Stimulated activated CD8-positive, alpha-beta memory T cell treated with anti-CD3 and anti-CD28 coated beads, Interleukin-12 subunit alpha, Interleukin-12 subunit beta, amount 100 ng/mL, for 4 hours (primary cell): ENCODE results near the gene CEP57L1.

Experiments
- DNase-seq: peaks from one replicate; pipeline ENCODE4 v3.0.0-alpha.2; 2020; ENCODE audit warnings: low read depth

Gene CEP57L1

DNA sequence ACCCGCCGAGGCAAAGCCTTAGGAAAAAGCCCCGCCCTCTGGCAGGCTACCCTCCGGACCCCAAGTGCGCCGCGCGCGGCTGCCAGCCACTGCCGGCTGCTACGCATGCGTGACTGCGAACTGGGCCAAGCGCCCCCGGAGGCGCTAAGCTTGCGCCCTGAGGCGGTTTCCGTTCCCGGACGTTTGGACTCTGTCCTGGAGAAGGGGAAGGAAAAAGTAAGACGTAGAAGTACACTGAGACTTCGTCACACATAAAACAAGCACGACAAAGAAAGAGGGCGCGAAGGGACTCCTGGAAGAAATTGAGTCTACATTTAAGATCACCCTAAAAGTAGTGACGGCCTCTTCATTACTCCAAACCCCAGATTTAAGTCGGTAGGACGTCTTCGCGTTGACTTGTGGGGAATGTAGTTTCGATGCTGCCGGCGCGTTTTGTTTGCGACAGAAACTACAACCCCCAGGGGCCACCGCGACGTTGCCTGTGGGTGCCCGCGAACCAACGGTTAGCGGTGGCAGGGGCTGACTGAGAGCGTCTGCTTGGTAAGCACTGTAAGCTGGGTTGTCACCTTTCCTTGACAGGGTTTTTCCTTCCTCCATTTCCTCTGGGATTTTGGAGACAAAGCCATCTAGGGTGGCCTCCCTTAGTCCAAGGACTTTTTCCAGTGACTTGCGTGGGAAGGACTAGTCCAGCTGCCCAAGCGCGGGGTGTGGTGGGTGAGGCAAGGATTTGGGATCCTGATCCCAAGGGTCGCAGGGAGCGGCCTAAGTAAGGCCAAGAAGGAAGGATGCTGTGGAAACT lies at the start of gene CEP57L1:
CEP57L1 (plus strand) TSS at position 472 of the 799 bp plus-strand sequence. CDS start 49,715 bp downstream, outside the sequence.
- peak; percentile 91 for DNase-seq

DNA sequence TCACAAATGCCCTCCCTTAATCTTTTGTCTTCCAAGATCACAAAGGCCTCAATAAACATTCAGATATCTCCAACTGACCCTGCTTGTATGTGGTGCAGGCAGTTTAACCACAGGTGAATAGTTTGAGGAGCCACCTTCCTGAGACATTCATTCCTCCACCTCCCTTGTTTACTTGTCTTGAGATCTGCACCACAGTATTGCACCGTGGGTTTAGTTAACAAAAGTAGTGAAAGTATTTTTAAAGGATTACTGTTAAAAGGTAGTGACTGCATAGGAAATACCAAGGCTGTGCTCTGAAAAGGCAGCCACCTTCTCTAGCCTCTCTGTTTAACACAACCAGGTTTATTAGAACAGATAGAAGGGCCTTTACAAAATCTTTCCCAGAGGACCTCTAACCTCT lies 47.1 kb upstream of the CEP57L1 start:
- no peak for DNase-seq

DNA sequence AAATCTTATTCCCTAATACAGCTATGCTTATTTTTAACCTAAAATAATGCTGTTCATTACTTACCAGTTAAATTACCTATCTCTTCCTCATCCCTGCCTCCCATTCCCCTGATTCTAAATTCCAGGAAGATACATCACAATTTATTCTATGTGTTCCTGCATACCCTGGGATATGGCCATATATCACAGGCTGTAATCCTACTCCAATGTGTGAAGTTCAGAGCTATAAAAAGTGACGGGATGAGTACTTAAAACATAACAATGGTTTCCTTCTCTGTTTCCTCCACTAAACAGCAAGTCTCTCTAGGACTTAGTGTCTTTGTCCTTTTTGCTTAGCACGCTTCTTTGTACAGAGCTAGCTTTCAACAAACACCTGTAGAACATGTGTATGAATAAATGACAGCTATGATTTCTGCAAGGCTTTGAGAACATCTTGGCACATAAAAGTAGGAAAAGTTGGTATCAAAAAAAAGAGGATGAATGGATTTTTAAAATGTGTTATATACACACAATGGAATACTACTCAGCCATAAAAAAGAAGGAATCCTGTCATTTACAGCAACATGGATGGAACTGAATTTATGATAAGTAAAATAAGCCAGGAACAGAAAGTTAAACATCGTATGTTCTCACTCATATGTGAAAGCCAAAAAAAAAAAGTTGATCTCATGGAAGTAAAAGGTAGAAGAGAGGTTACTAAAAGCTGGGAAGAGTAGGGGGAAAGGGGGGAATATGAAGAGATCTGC lies 46.5 kb upstream of the CEP57L1 start:
- no peak for DNase-seq

DNA sequence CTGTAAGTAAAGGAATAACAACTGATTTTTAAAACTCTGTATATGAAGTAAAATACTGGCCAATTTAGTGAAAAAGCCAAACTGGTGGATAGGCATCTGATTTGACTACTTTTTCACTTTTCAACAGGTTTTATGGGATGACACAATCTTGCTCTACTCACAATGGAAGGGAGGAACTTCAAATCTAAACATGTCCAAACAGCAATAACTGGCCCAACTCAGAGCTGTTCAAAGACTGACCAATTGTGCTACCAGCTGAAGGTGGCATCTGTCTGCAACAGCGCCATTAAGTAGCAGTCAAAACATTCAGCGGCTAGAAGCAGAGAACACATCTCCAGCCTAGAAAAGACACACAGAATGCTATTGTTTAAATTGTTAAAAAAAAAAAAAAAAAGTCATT lies 45.3 kb upstream of the CEP57L1 start:
- DNase-seq, result no peak

DNA sequence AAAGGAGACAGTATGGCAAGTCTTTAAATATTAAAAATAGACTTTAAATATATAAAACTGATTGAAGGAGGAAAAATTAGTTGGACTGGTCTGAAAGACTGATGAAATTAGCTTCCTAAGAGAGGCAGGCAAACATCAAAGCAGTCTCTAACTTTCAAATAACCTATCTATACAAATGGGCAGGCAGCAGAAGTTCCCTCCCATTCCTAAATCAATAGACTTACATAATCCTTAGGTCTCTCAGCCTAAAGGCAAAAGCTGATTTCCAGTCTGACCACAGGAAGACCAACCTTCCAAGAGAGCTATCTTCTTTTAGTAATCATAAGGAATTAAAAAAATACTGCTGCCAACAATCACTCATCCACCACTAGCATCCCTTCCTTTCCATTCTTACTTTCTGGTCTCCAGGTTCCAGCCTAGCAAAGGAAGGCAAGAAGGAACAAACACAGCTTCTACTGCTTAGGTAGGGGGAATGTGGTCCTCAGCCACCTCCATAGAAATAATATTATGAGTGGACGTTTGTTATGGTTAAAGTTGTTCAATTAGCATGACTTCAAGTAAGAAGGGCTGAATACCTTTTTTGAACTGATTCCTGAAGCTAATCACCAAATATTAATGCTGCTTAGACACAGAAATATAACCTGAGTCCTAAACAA lies 44.7 kb upstream of the CEP57L1 start:
- no peak for DNase-seq

DNA sequence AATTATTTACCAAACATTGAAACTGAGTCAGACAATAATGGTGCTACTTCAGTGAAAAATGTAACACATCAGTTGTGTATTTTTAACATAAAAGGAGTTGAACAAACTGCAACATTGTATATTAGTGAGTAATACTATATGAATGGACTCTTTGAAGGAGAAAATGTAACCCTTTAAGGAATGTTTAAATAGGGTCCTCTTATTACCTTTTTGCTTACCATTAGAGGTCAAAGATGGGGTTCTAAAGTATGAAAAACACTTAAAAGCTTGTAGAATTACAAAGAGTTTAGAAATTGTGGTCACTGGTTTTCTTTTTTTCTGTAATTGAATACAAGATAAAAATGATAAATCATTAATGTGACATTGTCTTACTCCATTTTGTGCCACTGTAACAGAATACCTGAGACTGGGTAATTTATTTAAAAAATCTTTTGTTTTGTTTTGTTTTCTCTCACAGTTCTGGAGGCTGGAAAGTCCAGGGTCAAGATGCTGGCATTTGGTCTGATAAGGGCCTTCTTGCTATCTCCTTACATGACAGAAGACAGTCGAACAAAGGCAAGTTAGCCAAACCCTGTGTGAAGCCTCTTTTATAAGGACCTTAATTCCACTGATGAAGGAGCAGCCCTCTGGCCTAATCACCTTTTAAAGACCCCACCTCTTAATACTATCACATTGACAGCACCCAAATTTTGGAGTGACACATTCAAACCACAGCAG lies 43.8 kb upstream of the CEP57L1 start:
- DNase-seq, result no peak

DNA sequence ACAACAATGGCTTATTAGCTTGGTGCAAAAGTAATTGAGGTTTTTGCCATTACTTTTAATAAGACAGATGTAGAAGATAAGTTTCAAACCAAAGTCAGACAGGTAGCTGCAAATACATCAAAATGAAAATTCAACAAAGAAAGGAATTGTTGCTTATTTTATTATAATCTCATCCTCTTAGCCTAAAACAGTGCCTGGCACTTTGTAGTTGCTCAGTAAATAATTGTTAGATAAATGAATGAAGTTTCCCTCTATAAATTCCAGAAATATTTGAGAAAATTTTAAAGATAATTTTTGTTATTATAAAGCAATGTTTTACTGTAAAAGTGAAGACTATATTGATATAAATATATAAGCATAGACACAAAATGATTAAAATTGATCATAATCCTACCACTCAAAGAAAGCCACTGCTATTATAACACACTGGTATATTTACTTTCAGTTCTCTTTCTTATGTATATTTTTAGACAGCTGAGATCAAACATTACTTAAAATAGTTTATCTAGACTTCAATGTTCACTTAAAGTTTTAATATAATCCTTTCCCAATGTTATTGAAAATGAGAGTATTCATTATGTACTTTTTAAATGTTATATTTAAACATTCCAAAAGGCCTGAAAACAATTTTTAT lies 43.2 kb upstream of the CEP57L1 start:
- no peak for DNase-seq

DNA sequence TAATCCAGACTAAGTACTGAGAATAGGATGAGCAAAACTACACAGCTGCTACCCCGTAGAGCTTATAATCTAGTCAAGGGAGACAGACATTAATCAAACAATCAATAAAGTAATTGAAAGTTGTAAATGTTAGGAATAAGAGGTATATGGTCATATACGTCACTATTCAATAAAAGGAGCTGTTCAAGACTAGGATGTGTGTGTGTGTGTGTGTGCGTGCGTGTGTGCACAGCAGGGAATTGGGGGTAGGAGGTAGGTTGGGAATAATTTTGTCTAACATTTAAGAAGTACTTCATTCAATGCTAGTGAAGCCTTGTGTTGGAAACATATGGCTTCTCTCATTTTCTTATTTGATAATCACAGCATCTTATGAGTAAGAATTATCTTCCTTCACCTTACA lies 42.5 kb upstream of the CEP57L1 start:
- no peak for DNase-seq

DNA sequence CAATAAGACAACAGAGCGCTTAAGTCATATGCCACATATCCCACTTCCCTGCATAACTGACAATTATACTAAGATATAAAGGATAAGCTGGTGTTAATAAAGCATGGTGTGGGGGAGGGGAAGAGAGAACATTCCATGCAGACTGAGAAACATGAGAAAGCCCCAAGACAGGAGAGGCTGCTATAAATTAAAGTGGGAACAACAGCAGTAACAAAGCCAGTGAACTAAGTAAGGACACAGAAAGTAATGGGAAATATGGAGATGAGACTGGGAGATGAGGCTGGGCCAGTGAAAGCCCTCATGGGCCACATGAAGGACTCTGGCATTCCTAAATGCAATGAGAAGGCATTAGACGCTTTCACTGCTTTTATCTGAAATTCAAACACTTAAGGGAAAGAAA lies 42.0 kb upstream of the CEP57L1 start:
- DNase-seq, result no peak

DNA sequence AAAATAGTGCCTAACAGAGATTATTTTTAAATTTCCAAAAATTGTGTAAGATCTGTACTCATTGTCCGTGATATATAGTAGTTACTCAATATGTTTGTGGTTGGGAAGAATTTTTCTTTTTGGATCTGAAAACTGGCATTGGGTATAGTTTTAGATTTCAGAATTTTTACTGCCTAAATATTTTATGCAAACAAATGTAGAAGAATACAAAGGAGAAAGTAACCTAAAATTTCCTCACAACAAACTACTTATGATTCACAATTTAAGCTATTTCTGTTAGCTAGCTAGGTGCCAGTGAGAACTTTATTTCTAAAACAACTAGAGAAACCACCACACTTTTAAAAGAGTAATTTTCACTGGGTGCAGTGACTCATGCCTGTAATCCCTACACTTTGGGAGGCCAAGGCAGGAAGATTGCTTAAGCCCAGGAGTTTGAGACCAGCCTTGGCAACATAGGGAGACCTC lies 39.5 kb upstream of the CEP57L1 start:
- DNase-seq, result no peak

DNA sequence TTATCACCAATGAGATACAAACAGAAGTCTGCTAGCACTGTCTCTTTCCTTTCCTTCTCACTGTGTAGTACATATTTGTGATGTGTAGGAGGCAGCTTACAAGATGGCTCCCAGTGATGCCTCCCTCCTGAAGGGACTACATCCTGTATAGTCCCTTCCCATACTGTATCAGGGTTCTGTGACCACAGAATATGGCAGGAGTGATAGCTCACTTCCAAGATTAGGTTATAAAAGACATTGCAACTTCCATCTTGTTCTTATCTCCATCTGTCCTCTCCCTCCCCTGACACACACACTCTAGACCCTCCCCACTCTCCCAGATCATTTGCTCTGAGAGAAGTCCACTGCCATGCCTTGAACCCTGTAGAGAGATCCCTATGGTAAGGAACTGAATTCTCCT lies 38.6 kb upstream of the CEP57L1 start:
- DNase-seq, result no peak

DNA sequence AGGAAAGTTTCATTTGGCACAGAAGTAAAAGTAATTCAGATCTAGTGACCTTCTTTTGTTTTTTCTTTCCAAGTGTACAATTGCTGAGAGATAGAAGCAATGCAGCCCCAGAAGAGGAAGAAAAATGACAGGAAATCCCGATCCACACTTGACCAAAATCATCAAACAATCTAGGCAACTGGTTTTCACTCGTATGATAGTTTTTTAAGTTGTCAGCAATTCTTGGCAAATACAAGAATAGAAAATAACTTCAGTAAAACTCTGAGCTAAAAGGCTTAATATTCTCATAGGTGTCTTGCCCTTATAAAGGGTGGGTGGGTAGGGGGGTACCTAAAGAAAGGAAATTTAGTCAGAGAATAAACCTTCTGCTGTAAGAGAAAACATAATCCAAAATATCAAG lies 36.7 kb upstream of the CEP57L1 start:
- no peak for DNase-seq

DNA sequence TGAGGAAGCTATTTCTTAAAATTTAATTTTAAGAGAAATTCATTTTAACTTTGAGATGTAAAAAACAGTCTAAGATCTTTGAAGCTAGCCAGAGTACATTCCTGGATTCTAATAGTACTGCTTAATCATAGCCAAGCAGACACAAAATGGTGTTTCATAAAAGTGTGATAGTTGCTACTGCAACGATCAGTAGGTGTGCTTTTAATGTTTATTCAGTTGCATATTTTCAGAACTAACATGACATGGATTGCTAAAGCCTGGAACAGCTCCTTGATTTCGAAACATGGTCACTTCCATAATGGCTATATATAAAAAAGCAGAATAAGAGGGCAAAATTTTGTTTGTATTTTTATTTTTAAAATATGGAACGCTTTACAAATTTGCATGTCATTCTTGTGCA lies 36.2 kb upstream of the CEP57L1 start:
- no peak for DNase-seq

DNA sequence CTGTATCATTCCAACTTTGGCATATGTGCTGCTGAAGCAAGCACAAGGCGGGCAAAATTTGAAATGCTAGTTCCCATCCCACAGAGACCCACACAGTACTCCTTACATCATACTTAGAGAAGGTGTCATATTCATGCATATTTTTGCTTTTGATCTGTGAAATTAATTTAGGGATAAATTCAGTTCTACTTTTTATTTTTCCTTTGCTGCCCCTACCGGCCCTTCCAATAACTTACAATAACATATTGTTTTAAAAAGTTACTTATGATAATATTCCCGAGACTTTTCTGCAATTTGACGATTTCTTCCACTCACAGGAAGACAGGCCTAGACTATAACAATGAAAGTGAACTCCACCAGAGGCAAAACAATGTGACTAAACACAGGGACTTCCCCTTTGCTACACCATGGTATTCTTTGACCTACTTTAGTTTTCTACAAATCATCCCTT lies 35.7 kb upstream of the CEP57L1 start:
- DNase-seq, result no peak

DNA sequence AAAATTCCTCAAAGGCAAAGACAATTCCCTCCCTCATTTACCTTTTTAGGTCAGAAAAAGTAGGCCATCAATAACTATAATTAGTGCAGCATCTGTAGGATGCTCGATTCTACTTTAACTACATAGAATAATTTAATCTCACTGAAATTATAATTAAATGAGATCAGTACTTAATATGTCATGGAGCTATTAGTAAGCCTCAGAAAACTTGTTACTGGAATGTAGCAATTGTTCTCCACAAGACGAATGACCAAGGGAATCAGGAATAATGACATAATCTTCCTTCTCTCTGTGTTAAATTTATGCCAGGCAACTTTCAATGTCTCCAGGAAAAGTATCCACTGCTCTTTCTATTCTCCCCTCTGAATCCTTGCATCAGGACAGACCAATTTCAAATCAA lies 34.7 kb upstream of the CEP57L1 start:
- no peak for DNase-seq

DNA sequence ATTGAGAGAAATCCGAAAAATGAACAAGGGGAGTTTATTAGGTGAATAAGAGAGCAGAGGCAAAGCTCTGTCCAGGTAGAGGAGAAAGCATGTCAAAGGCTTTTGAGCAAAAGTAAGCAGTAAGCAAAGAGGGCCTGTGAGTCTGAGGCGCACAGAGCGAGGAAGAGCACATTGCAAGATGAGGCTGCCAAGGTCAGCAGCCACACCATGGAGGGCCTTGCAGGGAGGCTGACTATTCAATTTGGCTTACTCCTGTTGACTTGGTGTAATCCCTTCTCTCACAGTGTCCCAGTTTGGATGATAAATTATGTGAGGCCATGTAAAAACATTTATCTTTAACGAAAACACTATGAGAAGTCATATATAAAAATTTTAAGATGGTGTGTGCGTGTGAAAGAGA lies 33.1 kb upstream of the CEP57L1 start:
- no peak for DNase-seq

DNA sequence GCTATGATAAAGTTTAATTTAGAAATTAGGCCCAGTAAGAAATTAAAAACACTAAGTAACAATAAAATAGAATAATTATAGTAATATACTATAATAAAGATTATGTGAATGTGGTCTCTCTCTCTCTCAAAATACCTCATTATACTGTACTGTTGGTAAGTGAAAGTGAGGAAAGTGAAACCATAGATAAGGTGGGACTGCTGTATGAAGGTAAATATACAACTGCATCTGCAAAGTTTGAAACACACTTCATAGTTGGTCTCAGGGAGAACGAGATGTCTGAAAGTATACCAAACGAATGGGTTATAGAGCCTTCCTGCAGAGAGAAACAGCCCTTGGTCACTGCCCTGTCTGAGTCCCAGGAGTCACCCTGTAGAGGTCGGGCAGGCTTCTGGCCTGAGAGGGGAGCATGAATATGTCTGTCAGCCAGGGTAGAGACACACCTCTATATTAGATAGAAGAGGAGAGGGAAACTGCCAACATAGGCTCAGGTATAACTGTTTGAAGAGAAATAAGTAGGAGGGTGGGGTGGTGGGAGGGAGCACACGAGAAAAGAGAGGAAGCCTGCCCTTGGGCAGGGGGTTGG lies 32.4 kb upstream of the CEP57L1 start:
- no peak for DNase-seq

DNA sequence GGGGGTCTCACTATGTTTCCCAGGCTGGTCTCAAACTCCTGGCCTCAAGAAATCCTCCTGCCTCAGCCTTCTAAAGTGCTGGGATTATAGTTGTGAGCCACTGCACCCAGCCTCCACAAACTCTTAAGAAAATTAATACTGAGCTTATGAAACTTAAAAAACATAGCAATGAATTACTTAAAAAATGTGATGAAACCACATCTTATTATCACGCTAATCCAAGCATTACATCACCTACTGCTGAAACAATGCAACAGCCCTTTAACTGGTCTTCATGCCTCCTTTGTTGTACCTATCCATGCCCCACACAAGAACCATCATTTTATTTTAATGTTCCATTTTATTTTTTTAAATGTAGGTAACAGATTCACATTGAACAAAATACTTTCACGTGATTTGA lies 25.6 kb upstream of the CEP57L1 start:
- DNase-seq, result no peak

DNA sequence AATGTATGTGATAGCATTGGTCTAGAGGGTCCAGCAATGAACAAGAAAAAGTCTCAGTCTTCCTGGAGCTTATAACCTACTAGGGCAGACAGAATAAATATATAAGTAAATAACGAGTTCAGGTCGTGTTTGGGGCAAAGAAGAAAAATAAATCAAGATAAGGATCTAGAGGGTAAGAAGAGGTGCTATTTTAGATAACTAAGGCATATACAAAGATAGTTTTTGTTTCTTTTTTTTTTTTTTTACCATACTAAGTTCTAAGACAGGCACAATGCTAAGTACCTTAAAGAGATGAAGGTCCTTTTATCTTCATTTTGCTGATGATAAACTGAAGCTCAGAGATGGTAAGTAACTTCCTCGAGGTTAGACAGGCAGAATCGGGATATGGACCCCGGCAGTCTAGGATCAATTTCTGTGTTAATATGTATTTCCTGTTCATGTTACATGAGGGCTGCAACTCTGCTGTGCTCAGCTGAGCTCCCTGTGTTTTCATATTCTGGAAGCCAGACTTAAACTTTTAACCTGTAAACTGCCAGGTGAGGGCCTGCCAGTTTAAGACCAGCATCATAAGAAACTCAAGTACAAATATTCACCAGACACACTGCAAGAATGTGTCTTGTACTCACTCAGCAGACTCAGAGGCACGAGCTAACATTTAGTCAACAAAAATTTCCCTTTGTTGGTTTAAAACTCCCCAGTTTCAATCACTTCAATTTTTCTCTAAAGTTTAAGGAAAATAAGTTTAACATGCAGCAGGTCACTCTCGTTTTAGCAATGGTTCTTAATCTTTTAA lies 24.0 kb upstream of the CEP57L1 start:
- no peak for DNase-seq

DNA sequence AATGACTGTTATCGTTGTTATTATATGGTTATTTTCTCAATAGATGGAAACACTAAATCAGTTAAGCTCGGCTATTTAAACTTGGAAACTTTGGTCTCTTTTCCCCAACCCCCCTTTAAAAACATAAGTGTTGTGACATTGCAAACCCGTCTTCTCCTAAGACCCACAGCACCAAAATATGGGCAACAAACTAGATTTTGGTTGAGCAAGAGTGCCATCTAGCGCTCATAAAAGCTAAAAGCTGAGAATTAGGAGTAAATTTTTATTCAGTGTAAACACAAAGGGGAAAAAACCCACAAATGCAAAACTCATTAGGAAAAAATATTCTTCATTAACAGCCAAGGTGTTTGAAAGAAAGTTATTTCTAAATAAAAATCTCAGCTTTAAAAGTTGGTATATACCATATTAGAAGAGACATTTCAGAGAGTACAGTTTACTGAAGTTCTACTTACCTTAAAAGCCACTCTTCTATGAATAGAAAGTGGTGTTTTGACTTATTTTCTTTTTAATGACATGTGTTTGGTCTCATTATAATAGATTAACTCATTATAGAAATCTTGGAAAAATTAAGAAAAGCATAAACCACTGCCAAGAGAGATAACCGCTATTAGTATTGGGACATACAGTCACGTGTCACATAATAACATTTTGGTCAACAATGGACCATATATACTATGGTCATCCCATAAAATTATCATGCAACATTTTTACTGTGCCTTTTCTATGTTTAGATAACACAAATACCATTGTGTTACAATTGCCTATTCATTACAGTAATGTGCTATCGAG lies 21.8 kb upstream of the CEP57L1 start:
- no peak for DNase-seq
